HK-2 (cell line): ENCODE data around the gene BHLHA15.

Experiments
- DNase-seq: peaks from one replicate; pipeline ENCODE4 v3.0.0-alpha.2; 2018; ENCODE audit not compliant: unreplicated experiment

Gene BHLHA15

GRCh38 chr7:98211221-98211675 is at the start of gene BHLHA15:
Gene BHLHA15, plus strand, starts transcription at chr7:98211439. Its CDS starts 871 bp downstream, at chr7:98212310.
- DNase-seq = no peak

GRCh38 chr7:98162758-98163157 is 48.5 kb upstream of the BHLHA15 start:
- no peak for DNase-seq

- DNase-seq = no peak
Observed at GRCh38 chr7:98163269-98163668, 48.0 kb upstream of the BHLHA15 start.

- no peak for DNase-seq
Observed at GRCh38 chr7:98163704-98164494, 47.3 kb upstream of the BHLHA15 start.

GRCh38 chr7:98165827-98166667 is 45.2 kb upstream of the BHLHA15 start:
- peak; percentile 55 for DNase-seq

- DNase-seq = no peak
Observed at GRCh38 chr7:98166668-98166970, 44.6 kb upstream of the BHLHA15 start.

- no peak for DNase-seq
Observed at GRCh38 chr7:98167653-98168052, 43.6 kb upstream of the BHLHA15 start.

- DNase-seq = peak; percentile 40
Observed at GRCh38 chr7:98168181-98168903, 42.9 kb upstream of the BHLHA15 start.

- DNase-seq = no peak
Observed at GRCh38 chr7:98168904-98169621, 42.2 kb upstream of the BHLHA15 start.

GRCh38 chr7:98170966-98171365 is 40.3 kb upstream of the BHLHA15 start:
- DNase-seq = no peak

GRCh38 chr7:98171449-98171848 is 39.8 kb upstream of the BHLHA15 start:
- no peak for DNase-seq

GRCh38 chr7:98174334-98175259 is 36.6 kb upstream of the BHLHA15 start:
- no peak for DNase-seq

GRCh38 chr7:98175260-98175940 is 35.8 kb upstream of the BHLHA15 start:
- no peak for DNase-seq

- DNase-seq = no peak
Observed at GRCh38 chr7:98177553-98177952, 33.7 kb upstream of the BHLHA15 start.

- DNase-seq = no peak
Observed at GRCh38 chr7:98178321-98178720, 32.9 kb upstream of the BHLHA15 start.

- DNase-seq = no peak
Observed at GRCh38 chr7:98178762-98179490, 32.3 kb upstream of the BHLHA15 start.

GRCh38 chr7:98180751-98181150 is 30.5 kb upstream of the BHLHA15 start:
- DNase-seq = no peak

GRCh38 chr7:98185101-98185500 is 26.1 kb upstream of the BHLHA15 start:
- no peak for DNase-seq

- no peak for DNase-seq
Observed at GRCh38 chr7:98186452-98187137, 24.6 kb upstream of the BHLHA15 start.
